Immature natural killer cell (primary cell): ENCODE data around the gene CSMD2. TPM values are rescaled to one million over a fixed set of nuclear protein-coding genes. Genes with fewer than 3 reads are reported as not detected.

ENCODE experiments used
- DNase-seq, 3 donors: peaks; one replicate each; pipeline ENCODE4 v3.0.0; 2022; ENCODE audit warnings: mixed read lengths in 1 of 3
- H3K27ac Mint-ChIP-seq, 6 donors: one replicate each; pipeline ENCODE4 v1.8.0; 2020; ENCODE audit warnings: mixed read lengths in 6 of 6, mild to moderate bottlenecking in 5 of 6, inconsistent platforms in 4 of 6, moderate library complexity in 3 of 6
- H3K27me3 Mint-ChIP-seq, 3 donors: one replicate each; pipeline ENCODE4 v1.8.0; 2020 to 2021; ENCODE audit warnings: low read depth in 3 of 3, mild to moderate bottlenecking in 3 of 3, mixed read lengths in 3 of 3, moderate library complexity in 3 of 3, inconsistent platforms in 1 of 3
- H3K36me3 Mint-ChIP-seq, 3 donors: one replicate each; pipeline ENCODE4 v1.8.0; 2020; ENCODE audit warnings: mixed read lengths in 3 of 3, inconsistent platforms in 2 of 3, mild to moderate bottlenecking in 2 of 3
- H3K4me1 Mint-ChIP-seq, 2 donors: one replicate each; pipeline ENCODE4 v1.8.0; 2020; ENCODE audit warnings: inconsistent platforms in 2 of 2, mild to moderate bottlenecking in 2 of 2, mixed read lengths in 2 of 2, moderate library complexity in 1 of 2
- H3K4me3 Mint-ChIP-seq, 5 donors: one replicate each; pipeline ENCODE4 v1.8.0; 2020; ENCODE audit warnings: mild to moderate bottlenecking in 5 of 5, mixed read lengths in 5 of 5, inconsistent platforms in 3 of 5, moderate library complexity in 3 of 5
- H3K9me3 Mint-ChIP-seq, 6 donors: one replicate each; pipeline ENCODE4 v1.8.0; 2020; ENCODE audit warnings: mild to moderate bottlenecking in 6 of 6, mixed read lengths in 6 of 6, inconsistent platforms in 4 of 6, moderate library complexity in 3 of 6
- polyA plus RNA-seq, 3 donors: library from polyadenylated mRNA; unstranded; fragments of 300-500 nt; fragmentation: Illumina TruSeq; gene quantifications; one replicate each; pipeline ENCODE4 v1.2.3, GENCODE V29; 2021

Gene CSMD2
- polyA plus RNA-seq, 3 donors from 2014 or later = not detected

- Mint-ChIP-seq H3K4me1 (no peaks in the 10 kb centered on the region), H3K36me3 (peaks cover 0 to 3% (median 0%) of the 10 kb centered on the region in 3 donors), H3K4me3 (no peak overlapping the region), H3K27me3 (peaks cover 4 to 8% (median 7%) of the 10 kb centered on the region in 3 donors), H3K9me3 (no peaks in the 10 kb centered on the region), H3K27ac (no peak overlapping the region)
- no peak for DNase-seq
These were observed 248.2 kb downstream of the CSMD2 start for GRCh38 chr1:33916786-33917185.

GRCh38 chr1:33914531-33914930 is 250.5 kb downstream of the CSMD2 start:
- Mint-ChIP-seq H3K27me3 (peaks cover 2 to 11% (median 8%) of the 10 kb centered on the region in 3 donors), H3K36me3 (no peaks in the 10 kb centered on the region), H3K4me1 (no peaks in the 10 kb centered on the region), H3K9me3 (no peaks in the 10 kb centered on the region), H3K4me3 (no peak overlapping the region), H3K27ac (no peak overlapping the region)
- no peak for DNase-seq

GRCh38 chr1:33908324-33908956 is 256.6 kb downstream of the CSMD2 start:
- H3K27me3 Mint-ChIP-seq = peaks cover 0 to 13% (median 13%) of the 10 kb centered on the region in 3 donors
- peaks cover 0 to 3% (median 0%) of the 10 kb centered on the region in 6 donors for H3K9me3 Mint-ChIP-seq
- H3K27ac Mint-ChIP-seq = no peak overlapping the region
- no peak for DNase-seq
- H3K36me3 Mint-ChIP-seq = peaks cover 0 to 3% (median 0%) of the 10 kb centered on the region in 3 donors
- H3K4me1 Mint-ChIP-seq = no peaks in the 10 kb centered on the region
- H3K4me3 Mint-ChIP-seq = no peak overlapping the region

GRCh38 chr1:33906156-33906555 is 258.9 kb downstream of the CSMD2 start:
- peaks cover 0 to 3% (median 0%) of the 10 kb centered on the region in 3 donors for H3K36me3 Mint-ChIP-seq
- DNase-seq = no peak
- H3K27ac Mint-ChIP-seq = no peak overlapping the region
- H3K9me3 Mint-ChIP-seq = peaks cover 0 to 3% (median 0%) of the 10 kb centered on the region in 6 donors
- H3K27me3 Mint-ChIP-seq = peaks cover 2 to 13% (median 11%) of the 10 kb centered on the region in 3 donors
- no peaks in the 10 kb centered on the region for H3K4me1 Mint-ChIP-seq
- no peak overlapping the region for H3K4me3 Mint-ChIP-seq

GRCh38 chr1:33905241-33905640 is 259.8 kb downstream of the CSMD2 start:
- peaks cover 0 to 3% (median 0%) of the 10 kb centered on the region in 3 donors for H3K36me3 Mint-ChIP-seq
- no peaks in the 10 kb centered on the region for H3K4me1 Mint-ChIP-seq

GRCh38 chr1:33903210-33903589 is 261.8 kb downstream of the CSMD2 start:
- no peaks in the 10 kb centered on the region for H3K4me1 Mint-ChIP-seq
- no peak overlapping the region for H3K27ac Mint-ChIP-seq
- peaks cover 2 to 16% (median 2%) of the 10 kb centered on the region in 3 donors for H3K27me3 Mint-ChIP-seq

More at GRCh38 chr1:33905241-33905640, 259.8 kb downstream of the CSMD2 start:
- no peak for DNase-seq
- Mint-ChIP-seq H3K4me3 (no peak overlapping the region), H3K27me3 (peaks cover 2 to 13% (median 11%) of the 10 kb centered on the region in 3 donors), H3K27ac (no peak overlapping the region), H3K9me3 (peaks cover 0 to 3% (median 0%) of the 10 kb centered on the region in 6 donors)

GRCh38 chr1:33902486-33903209 is 262.4 kb downstream of the CSMD2 start:
- Mint-ChIP-seq H3K27me3 (peaks cover 2 to 16% (median 2%) of the 10 kb centered on the region in 3 donors), H3K4me3 (no peak overlapping the region), H3K36me3 (peaks cover 0 to 3% (median 0%) of the 10 kb centered on the region in 3 donors), H3K27ac (no peak overlapping the region), H3K4me1 (no peaks in the 10 kb centered on the region), H3K9me3 (peaks cover 0 to 3% (median 0%) of the 10 kb centered on the region in 6 donors)
- no peak for DNase-seq

More at GRCh38 chr1:33903210-33903589, 261.8 kb downstream of the CSMD2 start:
- no peak overlapping the region for H3K4me3 Mint-ChIP-seq
- H3K9me3 Mint-ChIP-seq = peaks cover 0 to 3% (median 0%) of the 10 kb centered on the region in 6 donors
- peaks cover 0 to 3% (median 0%) of the 10 kb centered on the region in 3 donors for H3K36me3 Mint-ChIP-seq
- DNase-seq = no peak

GRCh38 chr1:33899746-33900145 is 265.3 kb downstream of the CSMD2 start:
- peaks cover 0 to 8% (median 2%) of the 10 kb centered on the region in 3 donors for H3K27me3 Mint-ChIP-seq
- H3K36me3 Mint-ChIP-seq = no peaks in the 10 kb centered on the region
- peaks cover 0 to 3% (median 0%) of the 10 kb centered on the region in 6 donors for H3K9me3 Mint-ChIP-seq
- DNase-seq = no peak
- no peak overlapping the region for H3K27ac Mint-ChIP-seq
- H3K4me3 Mint-ChIP-seq = no peak overlapping the region
- no peaks in the 10 kb centered on the region for H3K4me1 Mint-ChIP-seq

GRCh38 chr1:33898881-33899280 is 266.1 kb downstream of the CSMD2 start:
- H3K9me3 Mint-ChIP-seq = peaks cover 0 to under 1% (median 0%) of the 10 kb centered on the region in 6 donors
- no peak for DNase-seq
- no peak overlapping the region for H3K27ac Mint-ChIP-seq
- no peaks in the 10 kb centered on the region for H3K4me1 Mint-ChIP-seq
- no peak overlapping the region for H3K4me3 Mint-ChIP-seq
- H3K27me3 Mint-ChIP-seq = peaks cover 0 to 8% (median 2%) of the 10 kb centered on the region in 3 donors
- no peaks in the 10 kb centered on the region for H3K36me3 Mint-ChIP-seq

GRCh38 chr1:33898406-33898805 is 266.6 kb downstream of the CSMD2 start:
- Mint-ChIP-seq H3K27me3 (peaks cover 0 to 8% (median 2%) of the 10 kb centered on the region in 3 donors), H3K4me1 (no peaks in the 10 kb centered on the region), H3K9me3 (no peaks in the 10 kb centered on the region), H3K36me3 (no peaks in the 10 kb centered on the region), H3K4me3 (no peak overlapping the region), H3K27ac (no peak overlapping the region)
- DNase-seq = no peak

GRCh38 chr1:33897092-33897725 is 267.8 kb downstream of the CSMD2 start:
- peaks cover 0 to 5% (median 0%) of the 10 kb centered on the region in 3 donors for H3K27me3 Mint-ChIP-seq
- H3K36me3 Mint-ChIP-seq = no peaks in the 10 kb centered on the region
- H3K27ac Mint-ChIP-seq = no peak overlapping the region
- H3K4me1 Mint-ChIP-seq = no peaks in the 10 kb centered on the region
- no peak overlapping the region for H3K4me3 Mint-ChIP-seq
- H3K9me3 Mint-ChIP-seq = no peaks in the 10 kb centered on the region
- DNase-seq = no peak

GRCh38 chr1:33895976-33896375 is 269.1 kb downstream of the CSMD2 start:
- Mint-ChIP-seq H3K9me3 (no peaks in the 10 kb centered on the region), H3K27me3 (peaks cover 0 to 5% (median 0%) of the 10 kb centered on the region in 3 donors), H3K4me3 (no peak overlapping the region), H3K27ac (no peak overlapping the region), H3K4me1 (no peaks in the 10 kb centered on the region), H3K36me3 (no peaks in the 10 kb centered on the region)
- DNase-seq = no peak

- H3K27me3 Mint-ChIP-seq = peaks cover 0 to 5% (median 0%) of the 10 kb centered on the region in 3 donors
- no peak overlapping the region for H3K27ac Mint-ChIP-seq
- no peaks in the 10 kb centered on the region for H3K36me3 Mint-ChIP-seq
- DNase-seq = no peak
- H3K4me3 Mint-ChIP-seq = no peak overlapping the region
- no peaks in the 10 kb centered on the region for H3K4me1 Mint-ChIP-seq
- H3K9me3 Mint-ChIP-seq = no peaks in the 10 kb centered on the region
These were observed 269.6 kb downstream of the CSMD2 start for GRCh38 chr1:33895396-33895795.
